A172 (cell line): ENCODE data around the gene ARSH. TPM values are rescaled to one million over a fixed set of nuclear protein-coding genes. Genes with fewer than 3 reads are reported as not detected.
"Not testable (repeated sequence)": the region's sequence is repeated elsewhere in the genome, so short reads cannot be mapped to it uniquely, and the experiment has no call there.

Source experiments
- DNase-seq: peaks from one replicate; pipeline ENCODE4 v3.0.0-alpha.2; 2015; ENCODE audit warnings: low spot score
- total RNA-seq: library from RNA; depleted of rRNA; stranded (reverse); fragments of >200 nt; shearing (Covaris generic); gene quantifications from 2 replicates; pipeline ENCODE4 v1.2.3, GENCODE V29; 2014; rRNA removed

ARSH gene
- total RNA-seq = not detected in 2 replicates

- DNase-seq = no peak
These were observed at the start of gene ARSH for GRCh38 chrX:3006495-3006894. ARSH (plus strand) TSS chrX:3006546; CDS start chrX:3006613, 67 bp downstream.

GRCh38 chrX:2958199-2958598 lies 48.1 kb upstream of the ARSH start:
- DNase-seq = no peak

GRCh38 chrX:2960861-2961515 lies 45.4 kb upstream of the ARSH start:
- DNase-seq = no peak

GRCh38 chrX:2962381-2962780 lies 44.0 kb upstream of the ARSH start:
- DNase-seq = no peak

GRCh38 chrX:2963449-2963848 lies 42.9 kb upstream of the ARSH start:
- DNase-seq = not testable (repeated sequence)

GRCh38 chrX:2963992-2964794 lies 42.2 kb upstream of the ARSH start:
- DNase-seq = peak; percentile 34

GRCh38 chrX:2965965-2966364 lies 40.4 kb upstream of the ARSH start:
- no peak for DNase-seq

- no peak for DNase-seq
These were observed 39.3 kb upstream of the ARSH start for GRCh38 chrX:2967012-2967411.

GRCh38 chrX:2967584-2967983 lies 38.8 kb upstream of the ARSH start:
- DNase-seq = no peak

- peak; percentile 52 for DNase-seq
These were observed 38.1 kb upstream of the ARSH start for GRCh38 chrX:2967998-2968909.

- DNase-seq = no peak
These were observed 37.3 kb upstream of the ARSH start for GRCh38 chrX:2969021-2969420.

- DNase-seq = no peak
These were observed 34.0 kb upstream of the ARSH start for GRCh38 chrX:2972391-2972790.

GRCh38 chrX:2974961-2975360 lies 31.4 kb upstream of the ARSH start:
- DNase-seq = no peak

- not testable (repeated sequence) for DNase-seq
These were observed 27.7 kb upstream of the ARSH start for GRCh38 chrX:2978639-2979038.

- DNase-seq = no peak
These were observed 22.0 kb upstream of the ARSH start for GRCh38 chrX:2984342-2984741.

GRCh38 chrX:2989565-2989964 lies 16.8 kb upstream of the ARSH start:
- no peak for DNase-seq

GRCh38 chrX:3010532-3010931 lies 4.2 kb downstream of the ARSH start:
- no peak for DNase-seq

GRCh38 chrX:3017492-3017891 lies 11.1 kb downstream of the ARSH start:
- no peak for DNase-seq

GRCh38 chrX:3024176-3024575 lies 17.8 kb downstream of the ARSH start:
- DNase-seq = no peak

- DNase-seq = no peak
These were observed 19.9 kb downstream of the ARSH start for GRCh38 chrX:3026074-3026815.

GRCh38 chrX:3029129-3029528 lies 22.8 kb downstream of the ARSH start:
- DNase-seq = no peak

- no peak for DNase-seq
These were observed 30.9 kb downstream of the ARSH start for GRCh38 chrX:3037218-3037617.
